Measurements from ENCODE around the gene FOSL1. TPM values are rescaled to one million over a fixed set of nuclear protein-coding genes. Genes with fewer than 3 reads are reported as not detected.
A peak's percentile ranks its signal among the peaks of the same experiment; 100 is the strongest.

The FOSL1 gene
- total RNA-seq, 1 experiment from 2014 or later, result 33.7 TPM

GRCh38 chr11:65890324-65891218 is 9.6 kb downstream of the FOSL1 start, which contains the start of gene CCDC85B:
TSS of gene CCDC85B (plus strand) at chr11:65890673. CDS start at chr11:65890784, 111 bp downstream.
- H3K79me1 ChIP-seq (ENCODE audit: insufficient read depth, low read depth, low read length, poor library complexity, severe bottlenecking), result no peaks in the 10 kb centered on the region
- H2BK15ac ChIP-seq (ENCODE audit: low read depth, low read length), result no peak within 1 kb of the TSS
- no peaks in the 10 kb centered on the region for H4K20me1 ChIP-seq (ENCODE audit: control insufficient read depth, insufficient read depth, insufficient read length)
- Mint-ChIP-seq H3K27me3 (ENCODE audit: low read depth) (peaks cover 18% of the 10 kb centered on the region), H3K4me3 (peak within 1 kb of the TSS; percentile 97 to 98), H3K36me3 (ENCODE audit: insufficient read depth in 1 of 3, low read depth in 3 of 3) (peaks cover 11 to 38% (median 18%) of the 10 kb centered on the region in 3 experiments), H3K9me3 (peaks cover 2 to 4% of the 10 kb centered on the region in 2 experiments; a peak in 2 of 5 replicates), H3K4me1 (peaks cover 39 to 56% of the 10 kb centered on the region in 2 experiments), H3K27ac (peak within 1 kb of the TSS; percentile 20 to 40 (median 40); a peak in 2 of 7 replicates)
- no peak within 1 kb of the TSS for H2BK5ac ChIP-seq (ENCODE audit: insufficient read length, low read length)
- H2BK120ac ChIP-seq (ENCODE audit: low read depth, low read length, poor library complexity, severe bottlenecking), result no peak within 1 kb of the TSS
- H3K27me3 ChIP-seq (ENCODE audit: insufficient read depth, low read length), result peaks cover 6% of the 10 kb centered on the region; the same call in 1 of the 2 replicates
- no peak within 1 kb of the TSS for H3K27ac ChIP-seq (ENCODE audit: insufficient read length, low read depth, low read length)
- peak; percentile 94 for DNase-seq
- H3K56ac ChIP-seq (ENCODE audit: insufficient read length, low read depth, low read length), result no peak within 1 kb of the TSS
- H3K9me3 ChIP-seq (ENCODE audit: control insufficient read depth, low read depth, low read length), result no peaks in the 10 kb centered on the region
- no peak within 1 kb of the TSS for H4K8ac ChIP-seq (replicated peaks; ENCODE audit: insufficient read length, low read depth, low read length)
- no peak within 1 kb of the TSS for H2AK5ac ChIP-seq (ENCODE audit: insufficient read length, low read length)
- H3K4me2 ChIP-seq (ENCODE audit: insufficient read depth, insufficient read length, low read length), result peak within 1 kb of the TSS; percentile 70
- H2BK12ac ChIP-seq (ENCODE audit: insufficient read length, low read depth, low read length), result no peak within 1 kb of the TSS
- peak; percentile 61 for TF ChIP-seq CTCF (conservative IDR thresholded peaks at IDR 0.05)
- peaks cover 9% of the 10 kb centered on the region; the same call in 1 of the 2 replicates for H3K4me1 ChIP-seq (ENCODE audit: insufficient read depth, low read length)
- no peak within 1 kb of the TSS for H3T11ph ChIP-seq (ENCODE audit: low read length)
- H3K9ac ChIP-seq (ENCODE audit: extremely low read depth, insufficient read length, low read length), result peak within 1 kb of the TSS; percentile 60
- no CpG with 5 or more reads among the region's 94 CpGs for WGBS (ENCODE audit: extremely low coverage, insufficient read length, low lambda C conversion rate)
- H3K4ac ChIP-seq (ENCODE audit: low read depth, low read length), result no peak within 1 kb of the TSS
- peak within 1 kb of the TSS; percentile 53 for H2AFZ ChIP-seq (ENCODE audit: low read length)
- peaks cover 23% of the 10 kb centered on the region for H3K23me2 ChIP-seq (ENCODE audit: insufficient read length, low read depth, low read length, poor library complexity, severe bottlenecking)
- no peak within 1 kb of the TSS for H4K5ac ChIP-seq (ENCODE audit: insufficient read length, low read depth, low read length)
- no peaks in the 10 kb centered on the region; the same call in 1 of the 2 replicates for H3K79me2 ChIP-seq (ENCODE audit: insufficient read depth, low read length)
- H3K23ac ChIP-seq (ENCODE audit: insufficient read length, low read depth, low read length), result no peak within 1 kb of the TSS
- no peak within 1 kb of the TSS for H4K91ac ChIP-seq (ENCODE audit: insufficient read length, low read depth, low read length)
- H3K14ac ChIP-seq (ENCODE audit: insufficient read depth, low read length), result peak within 1 kb of the TSS; percentile 85
- H3K18ac ChIP-seq (ENCODE audit: insufficient read length, low read depth, low read length), result peak within 1 kb of the TSS; percentile 71
- no peak within 1 kb of the TSS for H2BK20ac ChIP-seq (ENCODE audit: low read depth, low read length, poor library complexity, severe bottlenecking)

Measured in H9 (cell line).